Epithelial cell of esophagus (primary cell): Measurements from ENCODE around the gene EEF1AKMT3.

Source experiments
- DNase-seq: peaks from one replicate; pipeline ENCODE4 v3.0.0; 2010; ENCODE audit warnings: low read depth
- H3K4me3 ChIP-seq: 2 replicates; pipeline ENCODE4 v1.5.1; 2011; ENCODE audit warnings: mild to moderate bottlenecking, low read length, control low read depth
- CTCF ChIP-seq: IDR thresholded peaks from 2 replicates; pipeline ENCODE4 v1.5.1; 2011; ENCODE audit warnings: low read depth, mild to moderate bottlenecking, low read length, control low read depth, inconsistent platforms; ENCODE audit not compliant: insufficient read depth; ENCODE audit errors: missing control alignments

The EEF1AKMT3 gene

GRCh38 chr12:57797933-57798332, 25.5 kb downstream of the EEF1AKMT3 start:
- H3K4me3 ChIP-seq = no peak overlapping the region
- no peak for DNase-seq
- no peak for TF ChIP-seq CTCF

- no peak overlapping the region for H3K4me3 ChIP-seq
- no peak for DNase-seq
- no peak for TF ChIP-seq CTCF
Measured at GRCh38 chr12:57800965-57801364, 28.6 kb downstream of the EEF1AKMT3 start.

- no peak for TF ChIP-seq CTCF
- no peak for DNase-seq
- H3K4me3 ChIP-seq = no peak overlapping the region
Measured at GRCh38 chr12:57802607-57803006, 30.2 kb downstream of the EEF1AKMT3 start.

- DNase-seq = peak; percentile 52
- TF ChIP-seq CTCF = peak; percentile 82
- H3K4me3 ChIP-seq = no peak overlapping the region
Measured at GRCh38 chr12:57803319-57803893, 31.0 kb downstream of the EEF1AKMT3 start.

- no peak overlapping the region for H3K4me3 ChIP-seq
- no peak for TF ChIP-seq CTCF
- DNase-seq = no peak
Measured at GRCh38 chr12:57806677-57807076, 34.3 kb downstream of the EEF1AKMT3 start.

GRCh38 chr12:57807285-57807684, 34.9 kb downstream of the EEF1AKMT3 start:
- DNase-seq = no peak
- no peak overlapping the region for H3K4me3 ChIP-seq
- TF ChIP-seq CTCF = no peak

GRCh38 chr12:57808351-57808750, 35.9 kb downstream of the EEF1AKMT3 start:
- no peak for TF ChIP-seq CTCF
- DNase-seq = no peak
- no peak overlapping the region for H3K4me3 ChIP-seq
